HCT116 (cell line): ENCODE data around the gene FAM83G. TPM values are rescaled to one million over a fixed set of nuclear protein-coding genes. Genes with fewer than 3 reads are reported as not detected.

ENCODE experiments used
- ATAC-seq: fragments of 200-7000 bp; cut with Tn5 transposase; 2 replicates; pipeline ENCODE4 v1.9.1; 2020; ENCODE audit warnings: mild to moderate bottlenecking, moderate library complexity
- BruUV-seq: library from RNA; stranded (reverse); fragments of 400-500 nt; replicated peaks from 2 replicates; lab custom pipeline; 2021; lab: Mats Ljungman, UMichigan
- CTCF ChIA-PET: fragments of 300-600 bp; sonication (Branson Sonifier 250); formaldehyde crosslinking; loops from one replicate; lab custom pipeline; 2021; ENCODE audit warnings: antibody characterized with exemption; lab: Charles Lee
- POLR2A ChIA-PET: fragments of 300-600, 350-600 bp; sonication (Branson Sonifier 250); formaldehyde crosslinking; loops from one replicate; lab custom pipeline; 2021; ENCODE audit warnings: antibody characterized with exemption; lab: Charles Lee
- RAD21 ChIA-PET, 2 experiments: fragments of 300-600 bp; sonication (Branson Sonifier 250); formaldehyde crosslinking; loops; one replicate each; lab custom pipeline; 2023; ENCODE audit warnings: low total read pairs in 2 of 2; ENCODE audit not compliant: uncharacterized antibody in 2 of 2, unreplicated experiment in 2 of 2, low non-redundant PET in 1 of 2; lab: Charles Lee
- DNase-seq: peaks from one replicate; pipeline ENCODE4 v3.0.0-alpha.2; 2010; ENCODE audit warnings: low read depth, low spot score
- H2AFZ ChIP-seq: fragments of 200-600 bp; shearing (Covaris generic), sonication (generic); 2 replicates; pipeline ENCODE4 v1.6.1; 2017; ENCODE audit warnings: low read depth, mixed run types, mixed read lengths, antibody characterized with exemption, low read length; ENCODE audit not compliant: poor library complexity, severe bottlenecking
- H3K27ac ChIP-seq: 2 replicates; pipeline ENCODE4 v1.5.1; 2012; ENCODE audit warnings: low read depth, low read length
- H3K27me3 ChIP-seq: fragments of 200-600 bp; sonication (generic); 2 replicates; pipeline ENCODE4 v1.6.1; 2016; ENCODE audit warnings: mixed run types, low read length, mixed read lengths; ENCODE audit not compliant: insufficient read depth
- H3K36me3 ChIP-seq, 2 experiments: fragments of 200-500 bp in 1 of 2; fragments of 200-600 bp in 1 of 2; sonication (Bioruptor generic) in 1 of 2; sonication (generic) in 1 of 2; 2 replicates each; pipeline versions ENCODE4 v1.5.1 to v1.6.1; 2014 to 2016; ENCODE audit warnings: low read length in 2 of 2, inconsistent platforms in 1 of 2, mixed read lengths in 1 of 2, mixed run types in 1 of 2; ENCODE audit not compliant: insufficient read depth in 2 of 2, control insufficient read depth in 1 of 2
- H3K4me1 ChIP-seq, 2 experiments: fragments of 200-600 bp in 1 of 2; sonication (generic) in 1 of 2; 2 replicates each; pipeline versions ENCODE4 v1.5.1 to v1.6.1; 2012 to 2017; ENCODE audit warnings: low read length in 2 of 2, inconsistent platforms in 1 of 2, mild to moderate bottlenecking in 1 of 2, mixed read lengths in 1 of 2, mixed run types in 1 of 2, moderate library complexity in 1 of 2; ENCODE audit not compliant: insufficient read depth in 2 of 2, control insufficient read depth in 1 of 2
- H3K4me2 ChIP-seq: fragments of 200-600 bp; sonication (generic); 2 replicates; pipeline ENCODE4 v1.6.1; 2017; ENCODE audit warnings: mixed run types, low read length, mixed read lengths
- H3K4me3 ChIP-seq, 2 experiments: fragments of 200-600 bp in 1 of 2; sonication (generic) in 1 of 2; replicated peaks in 1 of 2; 2 replicates each; pipeline ENCODE4 v1.5.1; 2011 to 2016; ENCODE audit warnings: low read length in 2 of 2, control low read depth in 1 of 2, low read depth in 1 of 2, mild to moderate bottlenecking in 1 of 2, mixed read lengths in 1 of 2, mixed run types in 1 of 2
- H3K79me2 ChIP-seq: fragments of 200-600 bp; sonication (generic); 2 replicates; pipeline ENCODE4 v1.6.1; 2017; ENCODE audit warnings: mild to moderate bottlenecking, mixed run types, low read length, moderate library complexity, mixed read lengths; ENCODE audit not compliant: insufficient read depth
- H3K9ac ChIP-seq: fragments of 200-600 bp; sonication (generic); 2 replicates; pipeline ENCODE4 v1.6.1; 2016; ENCODE audit warnings: low read length, mixed read lengths
- H3K9me2 ChIP-seq: fragments of 200-600 bp; sonication (generic), shearing (Covaris generic); 2 replicates; pipeline ENCODE4 v1.6.1; 2017; ENCODE audit warnings: mixed run types, mild to moderate bottlenecking, moderate library complexity; ENCODE audit not compliant: insufficient read depth
- H3K9me3 ChIP-seq, 2 experiments: fragments of 200-500 bp in 1 of 2; fragments of 200-600 bp in 1 of 2; sonication (Bioruptor generic) in 1 of 2; sonication (generic) in 1 of 2; 2 replicates each; pipeline ENCODE4 v1.6.1; 2014 to 2017; ENCODE audit warnings: low read length in 2 of 2, mixed read lengths in 2 of 2, inconsistent platforms in 1 of 2, low read depth in 1 of 2, mild to moderate bottlenecking in 1 of 2, mixed run types in 1 of 2, moderate library complexity in 1 of 2; ENCODE audit not compliant: control insufficient read depth in 1 of 2, insufficient read depth in 1 of 2
- H4K20me1 ChIP-seq: fragments of 200-600 bp; sonication (generic), shearing (Covaris generic); 2 replicates; pipeline ENCODE4 v1.6.1; 2017; ENCODE audit warnings: mixed run types, mild to moderate bottlenecking, moderate library complexity; ENCODE audit not compliant: insufficient read depth
- CBX3 ChIP-seq: IDR thresholded peaks from 2 replicates; pipeline ENCODE4 v1.6.1; 2012; ENCODE audit warnings: low read depth
- CEBPB ChIP-seq: IDR thresholded peaks from 2 replicates; pipeline ENCODE4 v1.6.1; 2012; ENCODE audit warnings: low read depth
- CTCF ChIP-seq, 3 experiments: fragments of 200-600 bp in 1 of 3; sonication (generic) in 1 of 3; IDR thresholded peaks in 2 of 3; conservative IDR thresholded peaks in 1 of 3; 2 replicates each; pipeline ENCODE4 v1.5.1; 2012 to 2017; ENCODE audit warnings: low read depth in 2 of 3, low read length in 2 of 3, antibody characterized with exemption in 1 of 3, borderline replicate concordance in 1 of 3, control low read depth in 1 of 3, mild to moderate bottlenecking in 1 of 3, mixed read lengths in 1 of 3, mixed run types in 1 of 3, moderate library complexity in 1 of 3; ENCODE audit not compliant: insufficient read depth in 1 of 3
- EGR1 ChIP-seq: IDR thresholded peaks from 2 replicates; pipeline ENCODE4 v1.6.1; 2012; ENCODE audit warnings: low read depth
- ELF1 ChIP-seq: IDR thresholded peaks from 2 replicates; pipeline ENCODE4 v1.6.1; 2012; ENCODE audit warnings: low read depth, borderline replicate concordance
- EZH2 ChIP-seq: fragments of 200-600 bp; sonication (generic); IDR thresholded peaks from 2 replicates; pipeline ENCODE4 v1.6.1; 2017; ENCODE audit warnings: antibody characterized with exemption, mixed run types
- EZH2phosphoT487 ChIP-seq: fragments of 200-600 bp; IDR thresholded peaks from 2 replicates; pipeline ENCODE4 v1.6.1; 2018; ENCODE audit warnings: antibody characterized with exemption, borderline replicate concordance
- JUND ChIP-seq: IDR thresholded peaks from 2 replicates; pipeline ENCODE4 v1.6.1; 2012
- MAX ChIP-seq: IDR thresholded peaks from 2 replicates; pipeline ENCODE4 v1.6.1; 2012
- POLR2A ChIP-seq: IDR thresholded peaks from 2 replicates; pipeline ENCODE4 v1.7.0; 2011; ENCODE audit warnings: borderline replicate concordance; ENCODE audit not compliant: insufficient read depth, insufficient read length; ENCODE audit errors: extremely low read depth
- POLR2AphosphoS5 ChIP-seq: IDR thresholded peaks from 2 replicates; pipeline ENCODE4 v1.6.1; 2011; ENCODE audit warnings: mild to moderate bottlenecking, low read depth, low read length, moderate library complexity
- RAD21 ChIP-seq: IDR thresholded peaks from 2 replicates; pipeline ENCODE4 v1.6.1; 2012; ENCODE audit warnings: low read depth, mild to moderate bottlenecking
- SRF ChIP-seq: IDR thresholded peaks from 2 replicates; pipeline ENCODE4 v1.6.1; 2012; ENCODE audit warnings: low read depth
- intact Hi-C: fragments of 100-400 bp; cut with micrococcal nuclease; formaldehyde crosslinking; loops from 2 replicates; pipeline ENCODE4 v1.10.0; 2022
- total RNA-seq: library from RNA; stranded (reverse); gene quantifications from one replicate; pipeline ENCODE4 v1.2.1, GENCODE V29; 2021; ENCODE audit not compliant: unreplicated experiment
- TF ChIP-seq, protein P1 (sequence below): IDR thresholded peaks from 2 replicates; pipeline ENCODE4 v1.6.1; 2012; ENCODE audit warnings: low read depth

The FAM83G gene
- total RNA-seq, 1 experiment from 2014 or later = 33.9 TPM

- Histone ChIP-seq H3K4me3 (no peak within 1 kb of the TSS), H3K27ac (no peak within 1 kb of the TSS), H3K36me3 (no peaks in the 10 kb centered on the region), H3K79me2 (no peaks in the 10 kb centered on the region), H3K9ac (no peak within 1 kb of the TSS), H3K9me2 (no peaks in the 10 kb centered on the region), H4K20me1 (no peaks in the 10 kb centered on the region), H3K27me3 (no peaks in the 10 kb centered on the region), H3K9me3 (no peaks in the 10 kb centered on the region), H3K4me2 (no peak within 1 kb of the TSS), H3K4me1 (no peaks in the 10 kb centered on the region), H2AFZ (no peak within 1 kb of the TSS)
- ChIA-PET RAD21 (no interaction called here), CTCF (interaction anchor here (1.5 kb wide), 1 partner anchor 9 kb away, joined by 6 read pairs; no protein-coding TSS in a partner anchor), POLR2A (no interaction called here)
- DNase-seq (no peak), ATAC-seq (peak; percentile 83)
- no TSS peak for BruUV-seq
- intact Hi-C loops = no loop called here
- TF ChIP-seq CEBPB (no peak), MAX (no peak), EZH2 (no peak), CTCF (IDR thresholded peaks at IDR 0.05 in 2 of 3, conservative IDR thresholded peaks at IDR 0.05 in 1 of 3; ENCODE audit: borderline replicate concordance in 1 of 3, insufficient read depth in 1 of 3, low read depth in 2 of 3, low read length in 2 of 3) (peak; percentile 30 to 45 (median 42); a peak in 5 of 6 replicates), POLR2AphosphoS5 (no peak), RAD21 (peak; percentile 48), POLR2A (no peak), SRF (no peak), CBX3 (no peak), JUND (no peak), EGR1 (no peak), EZH2phosphoT487 (no peak), ELF1 (no peak)
- TF ChIP-seq, protein P1, sequence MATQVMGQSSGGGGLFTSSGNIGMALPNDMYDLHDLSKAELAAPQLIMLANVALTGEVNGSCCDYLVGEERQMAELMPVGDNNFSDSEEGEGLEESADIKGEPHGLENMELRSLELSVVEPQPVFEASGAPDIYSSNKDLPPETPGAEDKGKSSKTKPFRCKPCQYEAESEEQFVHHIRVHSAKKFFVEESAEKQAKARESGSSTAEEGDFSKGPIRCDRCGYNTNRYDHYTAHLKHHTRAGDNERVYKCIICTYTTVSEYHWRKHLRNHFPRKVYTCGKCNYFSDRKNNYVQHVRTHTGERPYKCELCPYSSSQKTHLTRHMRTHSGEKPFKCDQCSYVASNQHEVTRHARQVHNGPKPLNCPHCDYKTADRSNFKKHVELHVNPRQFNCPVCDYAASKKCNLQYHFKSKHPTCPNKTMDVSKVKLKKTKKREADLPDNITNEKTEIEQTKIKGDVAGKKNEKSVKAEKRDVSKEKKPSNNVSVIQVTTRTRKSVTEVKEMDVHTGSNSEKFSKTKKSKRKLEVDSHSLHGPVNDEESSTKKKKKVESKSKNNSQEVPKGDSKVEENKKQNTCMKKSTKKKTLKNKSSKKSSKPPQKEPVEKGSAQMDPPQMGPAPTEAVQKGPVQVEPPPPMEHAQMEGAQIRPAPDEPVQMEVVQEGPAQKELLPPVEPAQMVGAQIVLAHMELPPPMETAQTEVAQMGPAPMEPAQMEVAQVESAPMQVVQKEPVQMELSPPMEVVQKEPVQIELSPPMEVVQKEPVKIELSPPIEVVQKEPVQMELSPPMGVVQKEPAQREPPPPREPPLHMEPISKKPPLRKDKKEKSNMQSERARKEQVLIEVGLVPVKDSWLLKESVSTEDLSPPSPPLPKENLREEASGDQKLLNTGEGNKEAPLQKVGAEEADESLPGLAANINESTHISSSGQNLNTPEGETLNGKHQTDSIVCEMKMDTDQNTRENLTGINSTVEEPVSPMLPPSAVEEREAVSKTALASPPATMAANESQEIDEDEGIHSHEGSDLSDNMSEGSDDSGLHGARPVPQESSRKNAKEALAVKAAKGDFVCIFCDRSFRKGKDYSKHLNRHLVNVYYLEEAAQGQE = no peak
Measured at GRCh38 chr17:18951941-18952842, 52.4 kb downstream of the FAM83G start, which contains the start of gene SLC5A10. Gene SLC5A10 (plus strand): TSS chr17:18952165. CDS start chr17:18952206, 41 bp downstream.
